GM23248 (cell line): Measurements from ENCODE around the gene RALGDS. TPM values are rescaled to one million over a fixed set of nuclear protein-coding genes. Genes with fewer than 3 reads are reported as not detected.

Experiments used
- DNase-seq: peaks from one replicate; pipeline ENCODE4 v3.0.0-alpha.2; 2015
- H2AFZ ChIP-seq: fragments of 200-600 bp; sonication (generic); 2 replicates; pipeline ENCODE4 v1.6.1; 2016; ENCODE audit warnings: antibody characterized with exemption
- H3F3A ChIP-seq: fragments of 200-600 bp; sonication (generic); 2 replicates; pipeline ENCODE4 v1.6.1; 2016; ENCODE audit warnings: mild to moderate bottlenecking, antibody characterized with exemption, mixed run types; ENCODE audit not compliant: insufficient read depth
- H3K27ac ChIP-seq: fragments of 200-600 bp; sonication (generic); 2 replicates; pipeline ENCODE4 v1.5.1; 2016; ENCODE audit warnings: mild to moderate bottlenecking
- H3K27me3 ChIP-seq: fragments of 200-600 bp; sonication (generic); replicated peaks from 2 replicates; pipeline ENCODE4 v1.6.1; 2016; ENCODE audit warnings: mild to moderate bottlenecking; ENCODE audit not compliant: insufficient read depth
- H3K36me3 ChIP-seq: fragments of 200-600 bp; sonication (generic); 2 replicates; pipeline ENCODE4 v1.6.1; 2016; ENCODE audit warnings: low read depth, mild to moderate bottlenecking
- H3K4me1 ChIP-seq: fragments of 200-600 bp; sonication (generic); 2 replicates; pipeline ENCODE4 v1.6.1; 2016; ENCODE audit warnings: mild to moderate bottlenecking; ENCODE audit not compliant: insufficient read depth
- H3K4me2 ChIP-seq: fragments of 200-600 bp; sonication (generic); one replicate; pipeline ENCODE4 v1.6.1; 2016; ENCODE audit warnings: mild to moderate bottlenecking; ENCODE audit not compliant: unreplicated experiment
- H3K4me3 ChIP-seq: fragments of 200-600 bp; sonication (generic); 2 replicates; pipeline ENCODE4 v1.5.1; 2016; ENCODE audit warnings: mild to moderate bottlenecking
- H3K79me2 ChIP-seq: fragments of 200-600 bp; sonication (generic); 2 replicates; pipeline ENCODE4 v1.6.1; 2016; ENCODE audit warnings: mild to moderate bottlenecking; ENCODE audit not compliant: insufficient read depth
- H3K9ac ChIP-seq: fragments of 200-600 bp; sonication (generic); 2 replicates; pipeline ENCODE4 v1.6.1; 2016; ENCODE audit warnings: mild to moderate bottlenecking
- H3K9me2 ChIP-seq: fragments of 200-600 bp; sonication (generic); 2 replicates; pipeline ENCODE4 v1.6.1; 2016; ENCODE audit warnings: mixed run types, mild to moderate bottlenecking, moderate library complexity; ENCODE audit not compliant: insufficient read depth
- H3K9me3 ChIP-seq: fragments of 200-600 bp; sonication (generic); one replicate; pipeline ENCODE4 v1.6.1; 2017; ENCODE audit warnings: low read depth
- H4K20me1 ChIP-seq: fragments of 200-600 bp; sonication (generic); 2 replicates; pipeline ENCODE4 v1.6.0; 2016; ENCODE audit not compliant: insufficient read depth
- EZH2 ChIP-seq: fragments of 200-600 bp; sonication (generic); IDR thresholded peaks from 2 replicates; pipeline ENCODE4 v1.6.1; 2018; ENCODE audit warnings: antibody characterized with exemption, mild to moderate bottlenecking; ENCODE audit not compliant: insufficient read depth, poor library complexity, severe bottlenecking
- EZH2phosphoT487 ChIP-seq: fragments of 200-600 bp; sonication (generic); IDR thresholded peaks from 2 replicates; pipeline ENCODE4 v1.6.1; 2018; ENCODE audit warnings: antibody characterized with exemption, moderate library complexity, mild to moderate bottlenecking, low read depth; ENCODE audit not compliant: insufficient read depth
- WGBS, 2 experiments: methylation state at CpG; one replicate each; pipeline ENCODE4 v1.1.6; 2015 to 2017; ENCODE audit warnings: low lambda C conversion rate in 2 of 2, low coverage in 1 of 2; ENCODE audit errors: missing lambda C conversion rate in 2 of 2; 5-methylcytosine and 5-hydroxymethylcytosine counted together
- in situ Hi-C: fragments of 300-500 bp; cut with MboI; formaldehyde crosslinking; loops from 2 replicates; pipeline ENCODE4 v1.15.0; 2020
- polyA plus RNA-seq: library from polyadenylated mRNA; unstranded; fragments of >200 nt; fragmentation: Nextera tagmentation; extraction: Ambion mirVana; gene quantifications from 2 replicates; pipeline ENCODE4 v1.2.1, GENCODE V29; 2016
- total RNA-seq: library from RNA; depleted of rRNA; stranded (reverse); fragments of >200 nt; shearing (Covaris generic); gene quantifications from 2 replicates; pipeline ENCODE4 v1.2.3, GENCODE V29; 2014

Gene RALGDS
- total and polyA plus RNA-seq, 2 experiments from 2014 or later = 8.9 to 21.7 TPM

DNA sequence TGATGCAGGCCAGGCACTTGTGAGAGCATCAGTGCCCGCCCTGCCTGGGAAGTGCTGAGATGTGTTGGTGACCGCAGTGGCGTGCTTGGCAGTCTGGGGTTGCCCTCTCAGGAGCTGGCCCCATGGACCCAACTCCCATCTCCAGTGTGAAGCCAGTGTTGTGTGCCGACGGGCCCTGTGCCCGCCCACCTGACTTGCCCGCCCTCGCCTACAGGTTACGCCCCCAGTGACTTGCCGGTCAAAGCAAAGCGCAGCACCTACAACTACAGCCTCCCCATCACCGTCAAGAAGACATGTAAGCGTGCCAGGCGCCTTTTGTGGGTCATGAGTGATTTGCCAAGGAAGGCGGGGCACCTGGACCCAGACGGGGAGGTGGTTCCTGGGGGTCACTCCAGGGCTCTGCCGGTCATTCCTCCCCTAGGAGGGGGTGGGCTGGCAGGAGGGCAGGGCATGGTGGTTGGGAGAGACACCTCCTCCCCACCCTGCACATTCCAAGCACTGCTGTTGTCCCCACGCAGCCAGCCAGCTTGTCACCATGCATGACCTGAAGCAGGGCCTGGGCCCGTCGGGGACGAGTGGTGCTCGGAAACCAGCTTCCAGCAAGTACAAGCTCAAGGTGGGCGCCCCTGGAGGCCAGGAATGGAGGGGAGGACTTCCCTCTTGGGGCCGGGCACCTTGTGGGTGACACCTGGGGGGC is 66.7 kb downstream of the RALGDS start:
- H3K27ac ChIP-seq = no peak overlapping the region
- H2AFZ ChIP-seq = no peak overlapping the region
- no peaks in the 10 kb centered on the region for H3K27me3 ChIP-seq
- no peaks in the 10 kb centered on the region for H3F3A ChIP-seq
- H3K79me2 ChIP-seq = no peaks in the 10 kb centered on the region
- no peak overlapping the region for H3K4me3 ChIP-seq
- 78 to 84% methylated on average over 18 to 24 of the region's 24 CpGs for WGBS, 2 experiments
- H3K4me2 ChIP-seq = no peak overlapping the region
- H4K20me1 ChIP-seq = no peaks in the 10 kb centered on the region
- H3K4me1 ChIP-seq = peaks cover 9% of the 10 kb centered on the region
- H3K36me3 ChIP-seq = 0 out of 2 replicates have a peak, but pooled peaks cover 5% of the 10 kb centered on the region
- in situ Hi-C loops = no loop called here
- no peaks in the 10 kb centered on the region for H3K9me2 ChIP-seq
- H3K9ac ChIP-seq = no peak overlapping the region
- TF ChIP-seq EZH2phosphoT487 = no peak
- no peak for TF ChIP-seq EZH2
- no peak for DNase-seq
- H3K9me3 ChIP-seq = no peaks in the 10 kb centered on the region

DNA sequence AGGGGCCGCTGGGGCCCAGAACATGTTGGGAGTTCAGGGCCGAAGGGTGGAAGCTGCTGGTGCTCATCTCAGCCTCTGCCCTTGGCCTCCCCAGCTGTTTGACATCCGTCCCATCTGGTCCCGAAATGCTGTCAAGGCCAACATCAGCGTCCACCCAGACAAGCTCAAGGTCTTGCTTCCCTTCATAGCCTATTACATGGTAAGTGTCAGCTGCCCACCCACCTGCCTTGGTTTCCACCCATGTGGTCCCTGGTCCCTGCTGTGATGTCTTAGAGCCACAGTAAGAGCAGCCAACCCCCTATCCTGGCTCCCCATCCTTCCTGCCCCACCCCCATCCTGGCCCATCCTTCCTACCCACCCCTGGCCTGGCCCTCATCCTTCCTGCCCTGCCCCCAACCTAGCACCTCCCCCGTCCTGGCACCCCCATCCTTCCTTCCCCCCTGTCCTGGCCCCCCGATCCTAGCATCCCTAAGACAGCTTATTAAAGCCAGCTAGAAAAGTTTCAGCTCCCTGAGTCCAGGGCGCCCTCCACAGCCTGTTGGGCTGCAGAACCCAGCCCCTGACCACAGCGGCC is 69.0 kb downstream of the RALGDS start:
- H3K79me2 ChIP-seq = no peaks in the 10 kb centered on the region
- H3K9ac ChIP-seq = no peak overlapping the region
- DNase-seq = no peak
- no peaks in the 10 kb centered on the region for H3K9me3 ChIP-seq
- no peak overlapping the region for H3K27ac ChIP-seq
- no peak overlapping the region for H3K4me2 ChIP-seq
- peaks cover 9% of the 10 kb centered on the region for H3K4me1 ChIP-seq
- H4K20me1 ChIP-seq = no peaks in the 10 kb centered on the region
- H3K27me3 ChIP-seq = no peaks in the 10 kb centered on the region
- 0 out of 2 replicates have a peak, but pooled peaks cover 5% of the 10 kb centered on the region for H3K36me3 ChIP-seq
- no peaks in the 10 kb centered on the region for H3F3A ChIP-seq
- H3K4me3 ChIP-seq = no peak overlapping the region
- no peak for TF ChIP-seq EZH2
- TF ChIP-seq EZH2phosphoT487 = no peak
- H3K9me2 ChIP-seq = no peaks in the 10 kb centered on the region
- 93 to 94% methylated on average over 8 to 9 of the region's 9 CpGs for WGBS, 2 experiments
- in situ Hi-C loops = no loop called here
- H2AFZ ChIP-seq = no peak overlapping the region

DNA sequence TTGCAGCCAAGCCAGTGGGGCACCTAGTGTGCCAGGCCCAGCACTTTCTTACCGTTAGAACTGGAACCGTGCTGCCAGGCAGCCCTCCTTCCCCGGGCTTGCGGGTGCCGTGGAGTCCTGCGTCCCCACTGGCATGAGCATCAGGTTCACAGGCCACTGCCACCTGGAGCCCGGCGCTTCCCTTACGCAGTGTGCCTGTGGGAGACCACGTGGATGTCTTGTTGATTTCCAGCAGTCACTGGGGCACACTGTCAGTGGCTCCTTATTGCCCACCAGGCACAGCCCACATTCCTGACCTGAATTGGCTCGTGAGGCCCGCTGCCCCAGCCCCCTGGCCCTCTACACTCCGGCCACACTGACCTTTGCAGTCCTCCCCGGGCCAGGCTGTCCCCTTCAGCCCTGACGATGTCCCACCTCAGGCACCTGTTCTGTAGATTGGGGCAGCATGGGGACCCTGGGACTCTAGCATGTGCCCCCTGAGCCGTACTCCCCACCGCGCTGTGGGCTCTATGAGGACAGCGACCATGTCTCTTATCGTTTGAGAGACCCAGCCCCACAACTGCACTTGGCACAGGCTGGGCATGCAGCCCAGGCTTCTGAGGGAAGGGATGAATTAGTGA is 69.6 kb downstream of the RALGDS start:
- Histone ChIP-seq H3K27ac (no peak overlapping the region), H3K36me3 (0 out of 2 replicates have a peak, but pooled peaks cover 5% of the 10 kb centered on the region), H3K9me2 (no peaks in the 10 kb centered on the region), H4K20me1 (no peaks in the 10 kb centered on the region), H3K4me3 (no peak overlapping the region), H3K9me3 (no peaks in the 10 kb centered on the region), H3F3A (no peaks in the 10 kb centered on the region), H3K27me3 (no peaks in the 10 kb centered on the region), H3K4me2 (no peak overlapping the region), H3K9ac (no peak overlapping the region), H2AFZ (no peak overlapping the region), H3K79me2 (no peaks in the 10 kb centered on the region), H3K4me1 (peaks cover 9% of the 10 kb centered on the region)
- WGBS, 2 experiments = 86 to 91% methylated on average over 17 to 20 of the region's 20 CpGs
- TF ChIP-seq EZH2 (no peak), EZH2phosphoT487 (no peak)
- in situ Hi-C loops = no loop called here
- DNase-seq = no peak

DNA sequence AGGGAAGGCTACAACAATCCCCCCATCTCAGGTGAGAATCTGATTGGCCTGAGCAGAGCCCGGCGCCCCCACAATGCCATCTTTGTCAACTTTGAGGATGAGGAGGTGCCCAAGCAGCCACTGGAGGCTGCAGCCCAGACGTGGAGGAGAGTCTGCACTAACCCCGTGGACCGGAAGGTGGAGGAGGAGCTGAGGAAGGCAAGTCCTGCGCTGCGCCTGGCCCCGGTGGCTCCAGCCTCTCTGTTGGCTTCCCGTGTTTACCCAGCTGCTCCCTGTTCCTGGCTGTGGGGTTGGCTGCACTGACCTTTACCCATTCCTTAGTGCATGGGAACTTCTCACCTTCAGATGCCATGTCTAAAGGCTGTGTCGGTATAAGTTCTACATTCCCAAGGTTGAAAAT is 70.3 kb downstream of the RALGDS start:
- Histone ChIP-seq H3K4me2 (no peak overlapping the region), H3K4me3 (no peak overlapping the region), H3K9ac (no peak overlapping the region), H3K4me1 (peaks cover 9% of the 10 kb centered on the region), H3K79me2 (no peaks in the 10 kb centered on the region), H4K20me1 (no peaks in the 10 kb centered on the region), H3K36me3 (0 out of 2 replicates have a peak, but pooled peaks cover 5% of the 10 kb centered on the region), H3K9me2 (no peaks in the 10 kb centered on the region), H3K27me3 (no peaks in the 10 kb centered on the region), H3K9me3 (no peaks in the 10 kb centered on the region), H3F3A (no peaks in the 10 kb centered on the region), H3K27ac (no peak overlapping the region), H2AFZ (no peak overlapping the region)
- in situ Hi-C loops = no loop called here
- TF ChIP-seq EZH2phosphoT487 (no peak), EZH2 (no peak)
- 91 to 93% methylated on average over 10 of the region's 10 CpGs for WGBS, 2 experiments
- no peak for DNase-seq
